ENCODE results near the gene DNAJC6.

Gene DNAJC6

DNA sequence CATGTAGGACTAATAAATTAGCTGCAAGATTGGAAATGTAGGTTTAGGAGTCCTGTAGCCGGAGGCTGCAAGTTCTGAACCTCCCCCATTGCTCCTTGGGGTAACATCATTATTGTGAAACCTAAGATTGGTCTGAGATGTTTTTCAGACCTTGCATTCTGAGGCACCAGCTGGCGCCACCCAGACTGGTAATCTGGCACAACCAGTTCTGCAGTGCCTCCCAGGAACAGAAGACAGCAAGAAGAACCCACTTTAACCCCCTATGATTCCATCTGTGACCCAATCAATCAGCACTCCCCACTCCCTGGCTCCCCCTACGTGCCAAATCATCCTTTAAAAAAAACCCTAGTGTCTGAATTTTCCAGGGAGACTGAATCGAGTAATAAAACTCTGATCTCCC is 11.6 kb upstream of the DNAJC6 start:
- no peak for DNase-seq

DNA sequence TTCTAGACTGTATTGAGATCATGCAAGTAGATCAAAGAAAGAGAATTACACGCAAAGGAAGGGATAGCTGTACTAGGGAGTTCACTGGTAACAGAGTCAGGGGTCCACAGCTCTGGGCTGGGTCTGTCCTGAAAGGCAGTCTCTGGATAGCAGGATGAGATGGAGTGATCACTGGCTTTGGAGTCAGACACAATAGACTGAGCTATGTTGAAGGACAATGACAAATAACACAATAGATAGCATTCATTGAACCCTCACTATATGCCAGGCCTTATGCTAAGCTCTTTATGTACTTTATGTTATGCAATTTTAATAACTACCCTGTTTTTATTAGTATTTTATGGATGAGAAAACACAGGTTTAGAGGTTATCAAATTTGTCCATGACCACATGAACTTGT is 10.0 kb upstream of the DNAJC6 start:
- DNase-seq = no peak

- no peak for DNase-seq
Measured at GRCh38 chr1:65308781-65309303, 501 bp upstream of the DNAJC6 start.

DNA sequence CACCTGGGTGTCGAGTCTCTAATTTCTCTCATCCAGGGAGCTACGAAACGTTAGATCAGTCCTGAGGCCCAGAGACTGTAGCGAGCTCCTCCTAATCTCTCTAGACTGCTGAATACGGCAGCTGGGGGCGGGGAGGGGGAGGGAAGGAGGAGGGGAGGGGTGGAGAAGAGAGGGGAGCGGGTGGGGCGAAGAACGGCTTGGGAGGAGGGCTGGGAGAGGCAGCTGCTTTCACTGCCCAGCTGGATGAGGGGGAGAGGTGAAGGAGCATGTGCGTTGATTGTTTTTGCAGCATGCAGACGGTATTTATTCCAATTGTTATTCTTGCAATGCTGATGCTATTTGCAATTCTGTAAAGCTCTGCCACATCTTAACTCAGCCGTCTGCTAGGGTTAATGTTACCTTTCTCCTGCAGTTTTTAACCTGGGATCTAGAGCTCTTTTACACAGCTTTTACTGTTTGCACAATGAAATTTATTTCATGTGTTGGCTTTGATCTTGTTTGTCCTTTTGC is 790 bp downstream of the DNAJC6 start:
- peak; percentile 63 for DNase-seq

DNA sequence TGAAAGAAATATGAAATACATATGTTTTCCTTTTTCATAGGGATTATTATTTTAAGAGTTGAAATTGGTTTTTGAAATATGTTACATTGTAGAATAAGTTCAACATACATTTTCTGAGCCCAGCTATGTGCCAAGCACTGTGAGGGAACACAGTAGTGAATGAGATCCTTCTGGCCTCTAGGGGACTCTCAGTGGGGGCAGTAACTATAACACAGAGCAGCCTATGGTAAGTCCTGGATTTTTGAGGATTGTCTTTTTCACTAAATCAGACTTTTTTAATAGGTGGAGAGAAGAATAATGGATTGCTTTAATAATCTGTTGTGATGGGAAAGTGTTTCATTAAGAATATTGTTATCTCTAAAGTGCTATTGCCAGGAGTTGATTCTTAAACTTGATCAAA is 2.4 kb downstream of the DNAJC6 start:
- DNase-seq = no peak

- DNase-seq = no peak
Measured at GRCh38 chr1:65316233-65316632, 6.9 kb downstream of the DNAJC6 start.

GRCh38 chr1:65317866-65318653 is 8.7 kb downstream of the DNAJC6 start:
- no peak for DNase-seq

DNA sequence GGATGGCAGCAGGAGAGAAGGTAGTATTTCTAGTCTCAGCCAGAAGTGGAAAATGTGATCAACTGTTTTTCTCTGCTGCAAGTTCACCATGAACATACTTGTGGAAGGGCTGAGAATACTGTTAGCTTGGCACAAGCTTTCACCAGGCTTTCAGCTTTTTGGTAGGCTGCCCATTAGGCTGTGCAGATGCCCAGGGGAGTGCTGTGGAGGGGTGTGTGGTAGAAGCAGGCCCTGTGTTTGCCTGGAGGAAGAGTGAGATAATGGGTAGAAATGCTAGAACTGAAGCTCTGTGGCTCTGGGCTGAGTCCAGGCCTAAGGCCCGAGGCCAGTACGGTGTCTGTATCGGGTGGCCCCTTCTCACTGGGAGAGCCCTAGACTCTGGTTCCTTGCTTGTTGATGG is 9.8 kb downstream of the DNAJC6 start:
- DNase-seq = no peak

GRCh38 chr1:65319754-65320153 is 10.4 kb downstream of the DNAJC6 start:
- no peak for DNase-seq

DNA sequence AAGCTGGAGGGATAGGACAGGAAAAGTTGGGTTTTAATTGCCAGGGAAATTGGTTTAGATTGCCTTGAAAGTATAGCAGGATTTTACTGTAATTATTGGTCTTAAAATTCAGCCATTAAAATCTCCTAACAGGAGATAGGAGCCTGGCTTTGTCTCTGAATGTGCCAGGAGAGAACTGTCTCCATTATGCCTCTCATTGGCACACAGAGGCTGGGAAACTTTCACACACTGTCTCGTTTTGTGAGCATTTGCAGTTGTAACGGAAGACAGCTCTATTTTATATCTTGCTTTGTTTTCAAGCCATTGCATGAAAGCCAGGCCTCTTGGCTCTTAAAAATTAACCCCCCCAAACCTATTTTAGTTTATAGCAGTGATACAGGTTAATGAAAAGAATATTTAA is 12.5 kb downstream of the DNAJC6 start:
- no peak for DNase-seq

- DNase-seq = no peak
Measured at GRCh38 chr1:65323246-65323645, 13.9 kb downstream of the DNAJC6 start.

DNA sequence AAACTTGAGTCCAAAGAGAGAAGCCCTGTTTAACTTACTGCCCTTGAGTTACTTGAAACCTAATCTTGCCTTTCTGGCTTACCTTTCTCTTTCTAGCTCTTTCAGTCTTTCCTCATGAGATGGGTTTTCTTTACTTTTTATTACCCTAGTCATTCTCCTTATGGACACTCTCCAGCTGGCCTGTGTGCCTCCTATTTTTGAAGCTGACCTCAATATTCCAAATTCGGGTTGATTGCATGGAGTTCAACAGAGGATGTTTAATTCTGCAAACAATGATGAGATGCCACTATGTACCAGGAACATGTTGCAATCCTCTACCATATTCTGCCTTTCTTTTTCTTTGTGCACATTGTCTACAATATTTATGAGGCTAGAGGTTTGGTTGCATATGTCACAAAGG is 20.7 kb downstream of the DNAJC6 start:
- no peak for DNase-seq

- DNase-seq = no peak
Measured at GRCh38 chr1:65330822-65331221, 21.5 kb downstream of the DNAJC6 start.

- no peak for DNase-seq
Measured at GRCh38 chr1:65332821-65333220, 23.5 kb downstream of the DNAJC6 start.

GRCh38 chr1:65334081-65334480 is 24.7 kb downstream of the DNAJC6 start:
- no peak for DNase-seq

DNA sequence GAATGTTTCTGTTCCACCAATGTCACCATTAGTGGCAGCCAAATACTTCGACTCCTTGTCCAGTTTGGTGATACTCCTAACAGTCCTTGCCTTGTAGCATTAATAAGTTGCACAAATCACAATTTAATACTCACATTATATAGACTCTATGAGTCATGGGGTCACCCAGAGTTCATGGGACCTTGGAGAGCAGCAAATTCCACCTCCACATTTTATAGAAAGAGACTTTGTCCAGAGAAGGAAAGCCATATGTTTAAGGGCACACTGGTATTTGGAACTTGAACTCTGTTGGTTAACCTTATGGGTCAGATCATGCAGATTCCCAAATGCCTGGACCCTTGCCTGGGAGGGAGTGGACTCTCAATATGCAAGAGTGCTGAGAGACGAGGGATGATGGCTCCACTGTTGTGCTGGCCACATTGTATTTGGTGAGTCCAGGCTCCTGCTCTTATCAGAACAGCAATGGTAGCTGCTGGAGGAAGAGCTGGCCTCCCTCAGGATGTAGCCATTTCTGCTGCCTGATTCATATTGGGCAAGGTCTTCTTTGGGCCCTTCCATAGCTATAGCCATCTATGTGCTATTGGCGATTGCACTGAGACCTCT is 30.6 kb downstream of the DNAJC6 start:
- DNase-seq = no peak

- peak; percentile 30 for DNase-seq
Measured at GRCh38 chr1:65341381-65341780, 32.0 kb downstream of the DNAJC6 start.

- no peak for DNase-seq
Measured at GRCh38 chr1:65343286-65343685, 33.9 kb downstream of the DNAJC6 start.

DNA sequence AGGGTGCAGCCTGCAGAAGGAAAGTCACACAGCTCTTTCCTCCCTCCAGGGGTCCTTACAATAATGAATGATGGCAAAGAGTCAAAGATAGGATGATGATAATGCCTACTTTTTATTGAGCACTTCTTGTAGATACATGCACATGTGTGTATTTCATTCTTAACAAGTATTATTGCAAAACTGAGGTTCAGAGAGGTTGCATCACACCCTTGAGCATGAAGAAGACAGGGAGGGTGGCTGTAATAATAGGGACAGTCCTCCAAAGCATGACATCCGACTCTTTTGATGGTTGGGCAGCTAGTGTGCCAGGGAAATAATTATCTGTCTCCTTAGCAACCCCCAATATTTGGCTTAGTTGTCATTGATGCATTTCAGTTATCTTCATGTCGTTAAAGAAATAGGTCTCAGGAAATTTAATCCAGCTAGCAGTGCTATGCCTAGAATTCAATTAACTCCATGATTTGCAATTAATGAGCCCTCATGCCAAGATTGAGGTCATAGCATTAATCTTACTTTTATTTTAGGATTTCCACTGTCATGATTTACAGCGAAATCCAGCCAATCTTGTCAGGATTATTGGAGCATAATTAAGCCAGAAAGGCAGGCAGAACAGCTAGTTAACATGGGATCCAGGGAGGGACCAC is 35.0 kb downstream of the DNAJC6 start:
- DNase-seq = no peak

DNA sequence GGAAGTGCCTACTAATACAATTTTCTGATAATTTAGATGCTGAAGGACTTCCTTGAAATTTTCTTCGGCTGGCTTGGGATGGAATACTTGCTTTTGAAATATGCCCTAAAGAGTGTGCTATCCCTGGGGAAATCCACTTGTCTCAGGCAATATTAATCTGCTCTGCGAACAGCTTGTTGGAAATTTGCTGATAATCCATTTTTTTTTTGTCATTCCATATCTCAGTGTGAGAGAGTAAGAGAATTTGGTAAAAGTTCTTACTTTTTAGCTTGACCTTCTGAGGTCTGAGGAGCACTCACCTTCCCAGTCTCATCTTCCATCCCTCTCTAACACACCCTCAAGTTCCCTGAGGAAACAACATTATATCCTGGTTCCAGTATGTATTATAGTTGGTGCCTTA is 36.8 kb downstream of the DNAJC6 start:
- no peak for DNase-seq

GRCh38 chr1:65355031-65355712 is 45.8 kb downstream of the DNAJC6 start:
- DNase-seq = no peak

DNA sequence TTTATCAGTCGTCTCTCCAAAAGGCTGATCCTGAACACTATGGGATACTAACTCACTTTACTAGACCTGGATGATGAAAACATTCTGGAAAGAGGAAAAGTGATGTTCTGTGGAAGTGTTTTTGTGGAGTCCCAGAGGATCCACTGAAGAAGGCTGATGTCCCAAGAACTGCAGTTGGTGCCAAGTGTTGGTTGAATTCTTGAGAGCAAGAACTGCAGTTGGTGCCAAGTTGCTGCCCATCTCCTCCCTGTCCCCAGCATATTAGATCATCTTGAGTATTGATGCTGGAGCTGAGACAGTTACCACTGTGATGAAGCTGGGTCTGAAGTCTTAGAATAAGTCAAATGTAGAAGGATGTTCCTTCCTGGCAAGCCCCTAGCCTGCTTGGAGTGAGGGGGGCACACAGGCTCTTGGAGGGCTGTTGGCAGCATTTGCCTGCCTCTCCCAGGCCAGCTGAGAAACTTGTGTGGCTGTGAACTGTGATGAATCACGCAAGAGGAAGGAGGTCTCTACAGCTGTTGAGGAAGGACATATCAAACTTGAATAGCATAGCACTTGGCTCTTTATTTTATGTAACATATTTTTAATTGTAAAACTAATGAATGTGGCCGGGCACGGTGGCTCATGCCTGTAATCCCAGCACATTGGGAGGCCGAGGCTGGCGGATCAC is 48.1 kb downstream of the DNAJC6 start:
- DNase-seq = no peak

GRCh38 chr1:65359888-65360287 is 50.5 kb downstream of the DNAJC6 start:
- no peak for DNase-seq
